ENCODE results near the gene SERPINE2. TPM values are rescaled to one million over a fixed set of nuclear protein-coding genes. Genes with fewer than 3 reads are reported as not detected.

SERPINE2 gene
- total RNA-seq, 6 experiments from 2014 or later = 145 to 385 (median 169) TPM

DNA sequence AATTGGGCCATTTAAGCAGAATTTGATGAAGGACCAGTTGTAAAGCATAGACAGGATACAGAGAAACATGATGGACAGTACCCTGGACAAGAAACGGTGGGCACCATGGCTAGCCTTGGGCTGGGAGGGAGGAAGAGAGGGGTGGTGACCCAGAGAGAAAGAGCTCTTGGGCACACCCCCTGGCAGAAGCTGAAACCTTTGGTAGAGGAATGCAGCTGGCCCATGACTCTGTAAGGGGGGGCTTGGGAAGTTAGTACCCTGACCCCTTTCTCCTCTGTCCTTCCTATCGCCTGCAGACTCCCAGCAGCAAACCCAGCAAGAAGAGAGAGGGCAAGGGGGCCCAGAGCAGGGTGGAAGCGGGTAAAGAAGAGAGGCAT lies 49.2 kb downstream of the SERPINE2 start:
- Mint-ChIP-seq H3K9me3 (no peaks in the 10 kb centered on the region), H3K27ac (no peak overlapping the region), H3K27me3 (ENCODE audit: insufficient read depth) (peaks cover 2% of the 10 kb centered on the region; the same call in 1 of the 2 replicates), H3K4me3 (no peak overlapping the region), H3K36me3 (ENCODE audit: low read depth) (0 out of 2 replicates have a peak, but pooled peaks cover under 1% of the 10 kb centered on the region), H3K4me1 (ENCODE audit: low read depth) (peaks cover 10% of the 10 kb centered on the region)
- DNase-seq = no peak
- TF ChIP-seq, protein P1, sequence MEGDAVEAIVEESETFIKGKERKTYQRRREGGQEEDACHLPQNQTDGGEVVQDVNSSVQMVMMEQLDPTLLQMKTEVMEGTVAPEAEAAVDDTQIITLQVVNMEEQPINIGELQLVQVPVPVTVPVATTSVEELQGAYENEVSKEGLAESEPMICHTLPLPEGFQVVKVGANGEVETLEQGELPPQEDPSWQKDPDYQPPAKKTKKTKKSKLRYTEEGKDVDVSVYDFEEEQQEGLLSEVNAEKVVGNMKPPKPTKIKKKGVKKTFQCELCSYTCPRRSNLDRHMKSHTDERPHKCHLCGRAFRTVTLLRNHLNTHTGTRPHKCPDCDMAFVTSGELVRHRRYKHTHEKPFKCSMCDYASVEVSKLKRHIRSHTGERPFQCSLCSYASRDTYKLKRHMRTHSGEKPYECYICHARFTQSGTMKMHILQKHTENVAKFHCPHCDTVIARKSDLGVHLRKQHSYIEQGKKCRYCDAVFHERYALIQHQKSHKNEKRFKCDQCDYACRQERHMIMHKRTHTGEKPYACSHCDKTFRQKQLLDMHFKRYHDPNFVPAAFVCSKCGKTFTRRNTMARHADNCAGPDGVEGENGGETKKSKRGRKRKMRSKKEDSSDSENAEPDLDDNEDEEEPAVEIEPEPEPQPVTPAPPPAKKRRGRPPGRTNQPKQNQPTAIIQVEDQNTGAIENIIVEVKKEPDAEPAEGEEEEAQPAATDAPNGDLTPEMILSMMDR (IDR thresholded peaks at IDR 0.05) = no peak

DNA sequence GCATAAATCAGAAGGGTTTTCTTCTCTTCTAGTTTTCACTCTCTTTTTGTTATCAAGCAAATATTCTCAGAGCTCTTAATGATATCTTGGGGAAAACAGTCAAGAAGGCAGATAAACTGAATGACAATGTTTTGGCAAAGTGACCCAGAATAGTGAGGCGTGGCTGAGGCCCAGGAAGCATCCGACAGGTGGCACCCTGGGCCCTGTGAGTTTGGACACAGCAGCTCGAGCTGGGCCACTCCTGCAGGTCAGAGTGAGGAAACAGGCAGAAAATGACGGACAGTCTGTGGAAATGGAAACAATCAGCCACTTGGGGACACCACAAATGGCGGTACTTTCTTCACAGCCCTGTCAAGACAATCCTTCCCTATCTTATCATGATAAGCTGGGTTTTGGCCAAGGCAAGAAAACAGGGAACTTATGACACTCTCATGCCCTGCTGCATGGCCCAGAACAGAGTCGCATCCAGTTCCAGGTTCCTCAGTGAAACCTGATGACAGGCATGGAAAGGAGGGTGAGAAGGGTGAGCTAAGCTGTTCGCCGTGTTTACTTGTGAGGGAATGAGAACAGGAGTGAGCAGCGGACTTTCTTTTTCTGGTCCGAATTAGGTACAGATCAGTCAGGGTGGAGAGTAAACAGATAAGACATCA lies 49.8 kb downstream of the SERPINE2 start:
- Mint-ChIP-seq H3K9me3 (no peaks in the 10 kb centered on the region), H3K27ac (no peak overlapping the region), H3K27me3 (ENCODE audit: insufficient read depth) (peaks cover 2% of the 10 kb centered on the region; the same call in 1 of the 2 replicates), H3K4me1 (ENCODE audit: low read depth) (peaks cover 7% of the 10 kb centered on the region), H3K4me3 (no peak overlapping the region), H3K36me3 (ENCODE audit: low read depth) (peaks cover 5% of the 10 kb centered on the region)
- no peak for DNase-seq
- TF ChIP-seq, protein P1 (IDR thresholded peaks at IDR 0.05) = no peak

DNA sequence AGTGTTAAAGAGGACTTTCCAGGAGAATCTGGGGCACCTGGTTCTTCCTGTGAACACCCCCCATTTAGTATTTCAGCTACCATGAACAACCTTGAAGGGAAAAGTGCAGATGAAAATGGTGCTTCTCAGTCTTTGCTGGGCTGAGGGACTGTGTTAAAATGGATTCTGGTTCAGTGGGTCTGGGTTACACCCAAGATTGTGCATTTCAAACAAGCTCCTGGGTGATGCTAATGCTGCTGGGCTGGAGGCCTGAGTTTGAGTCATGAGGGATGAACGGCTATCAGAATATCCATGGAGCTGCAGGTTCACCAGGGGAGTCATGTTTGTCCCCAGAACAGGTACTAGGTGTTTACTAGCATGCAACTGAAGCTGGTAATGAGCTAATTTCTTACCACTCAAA lies 57.8 kb downstream of the SERPINE2 start:
- Mint-ChIP-seq H3K27me3 (ENCODE audit: insufficient read depth) (no peaks in the 10 kb centered on the region), H3K4me3 (no peak overlapping the region), H3K36me3 (ENCODE audit: low read depth) (peaks cover 11% of the 10 kb centered on the region), H3K27ac (no peak overlapping the region), H3K4me1 (ENCODE audit: low read depth) (peaks cover 12% of the 10 kb centered on the region), H3K9me3 (no peaks in the 10 kb centered on the region)
- TF ChIP-seq, protein P1 (IDR thresholded peaks at IDR 0.05) = no peak
- no peak for DNase-seq

DNA sequence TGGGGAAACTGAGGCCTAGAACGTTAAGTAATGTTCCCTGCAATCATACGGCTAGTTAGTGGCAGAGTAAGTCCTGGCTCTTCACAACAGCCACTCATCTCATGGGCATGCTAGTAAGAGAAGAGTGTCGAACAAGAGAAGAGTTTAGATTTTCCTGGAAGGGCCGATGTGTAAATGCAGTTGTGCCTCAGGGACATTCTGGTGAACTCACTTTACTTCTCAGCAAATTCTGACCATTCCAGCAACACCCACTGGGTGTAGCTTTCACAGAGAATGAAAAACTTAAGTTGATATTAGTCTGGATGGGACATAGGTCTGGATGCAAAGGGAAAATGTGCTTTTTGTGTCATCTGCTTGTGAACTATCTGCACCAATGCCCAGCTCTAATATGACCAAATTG lies 58.3 kb downstream of the SERPINE2 start:
- peaks cover 12% of the 10 kb centered on the region for H3K4me1 Mint-ChIP-seq (ENCODE audit: low read depth)
- H3K27me3 Mint-ChIP-seq (ENCODE audit: insufficient read depth) = no peaks in the 10 kb centered on the region
- H3K36me3 Mint-ChIP-seq (ENCODE audit: low read depth) = peaks cover 11% of the 10 kb centered on the region
- TF ChIP-seq, protein P1 (IDR thresholded peaks at IDR 0.05) = no peak
- no peak for DNase-seq
- no peaks in the 10 kb centered on the region for H3K9me3 Mint-ChIP-seq
- H3K4me3 Mint-ChIP-seq = no peak overlapping the region
- H3K27ac Mint-ChIP-seq = no peak overlapping the region

DNA sequence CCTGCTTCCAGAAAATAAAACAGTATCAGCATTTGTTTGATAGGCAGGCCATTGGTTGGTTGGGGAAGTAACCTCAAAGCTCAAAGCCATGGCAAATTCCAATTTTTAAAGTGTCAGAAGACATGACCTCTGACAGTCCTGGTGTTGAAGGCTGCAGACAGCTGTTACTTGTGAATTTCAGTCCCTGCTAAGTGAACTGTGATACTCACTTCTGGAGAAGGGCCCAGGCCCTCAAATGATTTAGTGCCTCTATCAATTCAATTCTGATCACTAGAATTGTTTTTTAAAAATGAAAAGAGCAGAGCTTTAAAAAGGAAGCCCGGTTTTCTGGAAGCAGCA lies 58.7 kb downstream of the SERPINE2 start:
- Mint-ChIP-seq H3K4me1 (ENCODE audit: low read depth) (peaks cover 12% of the 10 kb centered on the region), H3K27me3 (ENCODE audit: insufficient read depth) (no peaks in the 10 kb centered on the region), H3K9me3 (no peaks in the 10 kb centered on the region), H3K36me3 (ENCODE audit: low read depth) (peaks cover 11% of the 10 kb centered on the region), H3K4me3 (no peak overlapping the region), H3K27ac (no peak overlapping the region)
- no peak for DNase-seq
- TF ChIP-seq, protein P1 (IDR thresholded peaks at IDR 0.05) = no peak
